GM12873 (cell line): ENCODE results near the gene CAP2.

ENCODE experiments used
- CTCF ChIP-seq: IDR thresholded peaks from 2 replicates; pipeline ENCODE4 v1.5.1; 2012; ENCODE audit warnings: low read depth, mild to moderate bottlenecking, moderate library complexity, low read length, control low read depth; ENCODE audit not compliant: insufficient read depth; ENCODE audit errors: missing control alignments

CAP2 gene

DNA sequence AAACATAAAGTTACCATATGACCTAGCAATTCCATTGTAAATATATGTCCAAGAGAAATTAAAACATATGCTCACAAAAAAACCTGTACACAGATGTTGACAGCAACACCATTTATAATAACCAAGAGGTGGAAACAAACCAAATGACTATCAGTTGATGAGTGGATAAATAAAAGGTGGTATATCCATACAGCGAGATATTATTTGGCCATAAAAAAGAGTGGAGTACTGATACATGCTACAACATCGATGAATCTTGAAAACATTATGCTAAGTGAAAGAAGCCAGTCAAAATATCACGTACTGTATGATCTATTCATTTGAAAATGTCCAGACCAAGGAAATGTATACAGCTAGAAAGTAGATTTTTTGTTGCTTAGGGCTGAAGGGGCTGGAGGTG lies 2.9 kb downstream of the CAP2 start:
- TF ChIP-seq CTCF = no peak

DNA sequence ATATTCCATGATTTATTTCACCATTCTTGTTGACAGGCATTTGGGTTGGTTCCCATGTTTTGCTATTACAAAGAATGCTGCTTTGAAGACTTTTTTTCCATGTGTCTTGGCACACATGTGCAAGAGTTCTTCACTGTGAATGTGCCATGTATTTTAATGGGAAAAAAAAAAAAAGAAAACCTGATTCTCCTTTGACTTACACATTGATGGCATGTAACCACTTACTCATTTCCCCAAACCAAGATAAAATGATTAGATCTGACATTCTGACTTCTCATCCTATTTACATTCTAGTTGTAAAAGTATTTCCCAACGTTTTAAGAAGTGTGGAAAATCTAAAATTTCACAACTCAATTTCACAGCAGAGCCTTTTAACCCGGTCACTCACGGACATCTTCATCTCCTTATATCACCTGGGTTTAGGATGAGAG lies 4.4 kb downstream of the CAP2 start:
- TF ChIP-seq CTCF = no peak

DNA sequence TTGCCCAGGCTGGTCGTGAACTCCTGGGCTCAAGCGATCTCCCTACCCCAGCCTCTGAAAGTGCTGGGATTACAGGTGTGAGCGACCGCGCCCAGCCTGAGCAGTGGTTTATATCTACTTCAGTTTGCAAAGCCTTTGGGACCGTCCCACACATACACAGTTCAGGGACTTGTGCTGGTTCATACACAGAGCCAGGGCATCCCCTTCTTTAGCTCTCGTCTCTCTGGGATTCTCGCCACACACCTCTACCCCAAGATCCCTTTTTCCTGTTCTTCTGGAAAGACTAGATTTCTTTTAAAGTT lies 12.5 kb downstream of the CAP2 start:
- no peak for TF ChIP-seq CTCF

DNA sequence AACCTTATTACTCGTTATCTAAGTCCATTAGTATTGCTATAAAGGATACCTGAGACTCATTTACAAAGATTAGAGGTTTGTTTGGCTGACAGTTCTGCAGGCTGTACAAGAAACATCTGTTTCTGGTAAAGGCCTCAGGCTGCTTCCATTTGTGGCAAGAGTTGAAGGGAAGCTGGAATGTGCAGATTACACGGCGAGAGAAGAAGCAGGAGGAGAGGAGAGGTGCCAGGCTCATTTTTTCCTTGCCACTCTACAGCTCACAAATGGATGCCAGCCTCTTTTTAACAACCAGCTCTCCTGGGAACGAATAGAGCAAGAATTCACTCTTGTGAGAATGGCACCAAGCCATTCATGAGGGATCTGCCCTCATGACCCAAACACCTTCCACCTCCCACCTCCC lies 14.7 kb downstream of the CAP2 start:
- no peak for TF ChIP-seq CTCF

DNA sequence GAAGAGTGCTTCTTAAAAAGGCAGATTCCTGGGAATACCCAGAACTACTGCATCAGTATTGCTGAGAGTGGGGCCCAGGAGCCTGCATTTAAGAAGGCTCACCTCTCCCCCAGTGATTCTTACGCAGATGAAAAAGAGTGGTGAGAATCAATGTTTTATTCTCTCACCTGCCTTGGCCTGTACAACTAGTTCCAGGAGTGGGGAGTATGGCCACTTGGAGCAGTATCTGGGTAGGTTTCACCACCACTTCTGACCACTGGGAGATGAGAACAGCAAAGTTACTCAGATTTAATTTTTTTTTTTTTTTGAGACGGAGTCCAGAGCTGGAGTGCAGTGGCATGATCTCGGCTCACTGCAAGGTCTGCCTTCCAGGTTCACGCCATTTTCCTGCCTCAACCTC lies 16.9 kb downstream of the CAP2 start:
- no peak for TF ChIP-seq CTCF

DNA sequence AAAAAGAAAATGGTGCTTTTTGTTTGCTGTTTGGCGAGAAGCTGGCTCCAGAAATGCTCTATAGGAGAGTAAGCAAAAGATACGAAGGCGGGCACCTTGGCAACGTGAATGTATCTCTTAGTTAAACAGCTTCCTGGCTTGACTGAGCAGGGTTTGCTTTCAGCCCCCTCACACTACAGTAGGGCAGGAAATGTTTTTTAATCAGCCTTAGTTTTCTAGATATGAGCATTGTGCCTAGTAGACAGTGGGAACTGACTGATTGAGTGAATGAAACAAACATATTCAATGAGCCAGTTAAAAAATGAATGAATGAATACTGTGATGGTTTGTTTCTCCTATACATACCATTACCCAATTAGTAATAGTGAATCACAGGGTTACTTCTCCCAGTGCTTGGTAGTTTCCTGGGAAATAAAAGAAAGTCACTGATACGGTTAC lies 19.9 kb downstream of the CAP2 start:
- TF ChIP-seq CTCF = no peak

GRCh38 chr6:17415321-17415720 lies 21.9 kb downstream of the CAP2 start:
- no peak for TF ChIP-seq CTCF

GRCh38 chr6:17416806-17417205 lies 23.4 kb downstream of the CAP2 start:
- TF ChIP-seq CTCF = no peak
